Neural progenitor cell (in vitro differentiated cells): ENCODE measurements around the gene PRSS2.

Source experiments
- CTCF ChIP-seq: fragments of 200-600 bp; sonication (generic); IDR thresholded peaks from 2 replicates; pipeline ENCODE4 v1.5.1; 2017; ENCODE audit warnings: antibody characterized with exemption, mild to moderate bottlenecking
- EZH2 ChIP-seq: fragments of 200-600 bp; sonication (generic); IDR thresholded peaks from 2 replicates; pipeline ENCODE4 v1.6.1; 2017; ENCODE audit warnings: antibody characterized with exemption, mild to moderate bottlenecking, moderate library complexity
- EZH2phosphoT487 ChIP-seq: fragments of 200-600 bp; sonication (generic); IDR thresholded peaks from 2 replicates; pipeline ENCODE4 v1.6.1; 2017; ENCODE audit warnings: antibody characterized with exemption

GRCh38 chr7:142808802-142809583, 38.2 kb downstream of the PRSS2 start:
- no peak for TF ChIP-seq CTCF
- no peak for TF ChIP-seq EZH2
- no peak for TF ChIP-seq EZH2phosphoT487
